ENCODE measurements around the gene SUDS3. TPM values are rescaled to one million over a fixed set of nuclear protein-coding genes. Genes with fewer than 3 reads are reported as not detected.

SUDS3 gene
- total RNA-seq, 1 experiment from 2014 or later, result 50.5 TPM

DNA sequence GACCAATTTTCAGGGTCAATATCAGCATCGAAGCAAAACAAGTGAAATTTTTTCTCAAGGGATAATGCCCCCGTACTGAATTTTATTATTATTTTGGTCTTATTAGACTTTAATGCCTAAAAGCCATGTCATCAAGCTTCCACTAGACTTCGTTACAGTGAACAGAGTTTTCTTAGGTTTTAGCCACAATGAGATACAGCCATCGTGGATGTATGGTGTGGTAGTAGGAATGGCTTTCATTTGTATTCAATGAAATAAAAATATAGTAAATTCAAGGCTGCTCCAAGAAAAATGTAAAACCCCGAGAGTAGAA is 15.3 kb upstream of the SUDS3 start:
- H3K79me2 ChIP-seq (ENCODE audit: insufficient read depth, low read length), result no peaks in the 10 kb centered on the region

More for the DNA sequence above, 15.3 kb upstream of the SUDS3 start:
- Histone ChIP-seq H4K20me1 (ENCODE audit: control insufficient read depth, insufficient read depth, insufficient read length) (no peaks in the 10 kb centered on the region), H3K9me3 (ENCODE audit: control insufficient read depth, low read depth, low read length) (no peaks in the 10 kb centered on the region), H4K8ac (replicated peaks; ENCODE audit: insufficient read length, low read depth, low read length) (no peak overlapping the region), H2BK20ac (ENCODE audit: low read depth, low read length, poor library complexity, severe bottlenecking) (no peak overlapping the region), H2BK12ac (ENCODE audit: insufficient read length, low read depth, low read length) (no peak overlapping the region), H4K91ac (ENCODE audit: insufficient read length, low read depth, low read length) (no peak overlapping the region), H3K27ac (ENCODE audit: insufficient read length, low read depth, low read length) (no peak overlapping the region), H2BK15ac (ENCODE audit: low read depth, low read length) (no peak overlapping the region), H3K79me1 (ENCODE audit: insufficient read depth, low read depth, low read length, poor library complexity, severe bottlenecking) (no peaks in the 10 kb centered on the region), H2AK5ac (ENCODE audit: insufficient read length, low read length) (no peak overlapping the region), H3K4me2 (ENCODE audit: insufficient read depth, insufficient read length, low read length) (no peak overlapping the region), H3K18ac (ENCODE audit: insufficient read length, low read depth, low read length) (no peak overlapping the region), H3K56ac (ENCODE audit: insufficient read length, low read depth, low read length) (no peak overlapping the region), H3K14ac (ENCODE audit: insufficient read depth, low read length) (no peak overlapping the region), H3K4me1 (ENCODE audit: insufficient read depth, low read length) (no peaks in the 10 kb centered on the region; the same call in 1 of the 2 replicates), H2BK5ac (ENCODE audit: insufficient read length, low read length) (no peak overlapping the region), H3K4ac (ENCODE audit: low read depth, low read length) (no peak overlapping the region), H2BK120ac (ENCODE audit: low read depth, low read length, poor library complexity, severe bottlenecking) (no peak overlapping the region), H3T11ph (ENCODE audit: low read length) (no peak overlapping the region), H3K27me3 (ENCODE audit: insufficient read depth, low read length) (no peaks in the 10 kb centered on the region), H2AFZ (ENCODE audit: low read length) (no peak overlapping the region), H3K23me2 (ENCODE audit: insufficient read length, low read depth, low read length, poor library complexity, severe bottlenecking) (no peaks in the 10 kb centered on the region), H3K9ac (ENCODE audit: extremely low read depth, insufficient read length, low read length) (no peak overlapping the region), H3K23ac (ENCODE audit: insufficient read length, low read depth, low read length) (no peak overlapping the region), H4K5ac (ENCODE audit: insufficient read length, low read depth, low read length) (no peak overlapping the region)
- Mint-ChIP-seq H3K36me3 (ENCODE audit: insufficient read depth in 1 of 3, low read depth in 3 of 3) (no peaks in the 10 kb centered on the region), H3K9me3 (no peaks in the 10 kb centered on the region), H3K27ac (no peak overlapping the region), H3K27me3 (ENCODE audit: low read depth) (no peaks in the 10 kb centered on the region), H3K4me1 (peaks cover 0 to 7% of the 10 kb centered on the region in 2 experiments; a peak in 1 of 4 replicates), H3K4me3 (no peak overlapping the region)
- TF ChIP-seq CTCF (conservative IDR thresholded peaks at IDR 0.05), result no peak
- no CpG with 5 or more reads among the region's 5 CpGs for WGBS (ENCODE audit: extremely low coverage, insufficient read length, low lambda C conversion rate)
- DNase-seq, result no peak
